Hematopoietic multipotent progenitor cell (in vitro differentiated cells): ENCODE data around the gene EPB41L1. TPM values are rescaled to one million over a fixed set of nuclear protein-coding genes. Genes with fewer than 3 reads are reported as not detected.

ENCODE experiments used
- DNase-seq, 3 donors: peaks; one replicate each; pipeline ENCODE4 v3.0.0-alpha.2; 2011 to 2015; ENCODE audit warnings: low read depth in 2 of 3, low spot score in 2 of 3
- total RNA-seq: library from RNA; depleted of rRNA; stranded (reverse); fragments of >200 nt; gene quantifications from one replicate; pipeline ENCODE4 v1.2.3, GENCODE V29; 2012

The EPB41L1 gene
- 1.3 TPM for total RNA-seq

DNA sequence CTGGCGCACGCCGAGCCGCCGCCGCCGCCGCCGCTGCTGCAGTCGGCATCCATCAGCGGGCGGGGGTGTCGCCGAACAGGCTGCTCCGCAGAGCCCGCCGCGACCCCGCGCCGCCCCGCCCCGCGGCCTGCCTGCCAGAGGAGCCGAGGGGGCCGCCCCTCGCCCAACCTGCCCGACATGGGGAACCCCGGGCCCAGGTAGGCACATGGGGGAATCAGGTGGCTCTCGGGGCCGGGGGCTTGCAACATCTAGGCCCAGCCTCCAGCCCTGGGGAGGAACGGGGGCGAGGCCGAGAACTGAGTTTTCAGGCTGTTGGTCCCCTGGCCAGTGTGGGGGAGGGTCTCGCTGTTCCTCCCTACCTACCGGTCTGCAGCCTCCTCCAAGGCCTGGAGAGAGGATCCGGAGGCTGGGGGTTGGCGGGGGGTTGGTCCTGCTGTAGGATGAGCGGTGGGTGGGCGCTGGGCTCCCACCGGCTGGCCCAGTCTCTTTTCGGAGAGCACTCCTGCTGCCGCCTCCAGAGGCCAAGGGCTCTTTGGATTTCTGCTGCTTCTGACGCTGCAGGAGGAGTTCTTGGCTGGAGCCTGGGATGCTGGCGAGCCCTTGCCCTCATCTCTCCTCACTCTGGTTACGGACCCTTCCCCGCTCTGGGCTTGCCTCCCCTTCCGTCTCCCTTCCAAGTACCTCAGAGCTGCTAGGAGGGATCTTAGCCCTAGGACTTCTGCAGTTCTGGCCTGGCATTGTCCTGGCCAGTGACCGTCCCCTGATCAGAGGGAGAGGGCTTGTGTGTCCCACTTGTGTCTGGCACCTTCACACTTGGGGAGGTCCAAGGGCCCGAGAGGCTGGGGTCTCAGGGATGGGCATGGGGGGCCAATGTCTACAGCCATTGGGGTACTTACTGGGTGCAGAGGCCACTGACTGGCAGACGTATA, at the start of gene EPB41L1:
EPB41L1 (plus strand) TSS at position 41 of the 929 bp plus-strand sequence. CDS start 19,038 bp downstream, outside the sequence.
- no peak for DNase-seq

DNA sequence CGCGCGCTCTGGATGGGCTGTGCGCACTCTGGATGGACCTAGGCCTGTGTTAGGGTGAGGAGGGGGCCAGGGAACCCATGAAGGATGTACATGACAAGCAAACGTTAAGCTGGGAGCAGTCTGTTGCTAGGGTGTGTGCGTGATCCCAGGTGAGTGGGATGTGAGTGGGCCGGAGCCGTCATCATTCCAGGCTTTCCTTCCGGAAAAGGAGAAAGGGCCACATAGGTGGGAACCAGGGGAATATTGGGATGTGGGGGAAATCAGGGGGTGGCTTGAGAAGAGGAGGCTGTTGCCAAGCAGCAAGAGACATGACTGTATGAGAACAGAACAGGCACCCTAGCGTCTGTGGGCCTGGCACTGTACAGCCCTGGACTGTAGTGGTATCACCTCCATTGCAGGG, 49.7 kb upstream of the EPB41L1 start:
- DNase-seq: no peak

DNA sequence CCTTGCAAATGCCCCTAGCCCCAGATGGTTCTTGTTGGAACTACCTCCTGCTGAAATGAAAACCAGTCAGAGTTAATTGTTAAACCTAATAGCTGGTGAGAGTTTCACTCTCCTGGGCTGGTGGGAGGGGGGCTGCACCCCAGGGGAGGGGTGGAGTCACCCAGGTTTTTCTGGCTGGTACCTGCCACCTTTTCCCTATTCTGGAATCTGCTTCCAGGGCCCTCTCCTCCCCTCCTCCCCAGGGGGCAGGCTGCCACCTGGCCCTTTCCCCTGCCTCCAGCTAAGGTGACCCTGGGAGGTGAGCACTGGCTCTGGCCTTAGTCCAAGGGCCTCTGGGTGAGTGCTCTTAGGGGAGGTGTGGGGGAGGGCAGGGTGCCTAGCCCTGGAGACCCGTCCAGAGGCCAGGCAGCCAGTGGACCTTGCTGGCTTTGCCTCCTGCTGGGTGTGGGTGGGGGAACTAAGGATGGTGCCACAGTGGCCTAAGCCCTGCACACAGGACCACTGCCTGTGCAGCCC, 48.8 kb upstream of the EPB41L1 start:
- DNase-seq: no peak

DNA sequence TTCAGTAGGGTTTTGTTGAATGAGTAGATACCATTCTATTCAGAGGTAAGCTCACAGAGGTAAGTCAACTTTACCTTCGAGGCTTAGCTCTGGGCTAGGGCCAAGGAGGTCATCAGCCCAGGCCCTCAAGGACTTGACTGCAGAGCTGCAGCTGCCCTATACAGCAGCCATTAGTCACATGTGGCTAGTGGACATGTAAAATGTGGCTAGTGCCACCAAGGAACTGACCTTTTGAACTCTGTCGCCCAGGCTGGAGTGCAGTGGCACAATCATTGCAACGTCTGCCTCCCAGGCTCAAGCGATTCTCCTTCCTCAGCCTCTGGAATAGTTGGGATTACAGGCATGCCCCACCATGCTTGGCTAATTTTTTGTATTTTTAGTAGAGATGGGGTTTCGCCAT, 47.9 kb upstream of the EPB41L1 start:
- no peak for DNase-seq

DNA sequence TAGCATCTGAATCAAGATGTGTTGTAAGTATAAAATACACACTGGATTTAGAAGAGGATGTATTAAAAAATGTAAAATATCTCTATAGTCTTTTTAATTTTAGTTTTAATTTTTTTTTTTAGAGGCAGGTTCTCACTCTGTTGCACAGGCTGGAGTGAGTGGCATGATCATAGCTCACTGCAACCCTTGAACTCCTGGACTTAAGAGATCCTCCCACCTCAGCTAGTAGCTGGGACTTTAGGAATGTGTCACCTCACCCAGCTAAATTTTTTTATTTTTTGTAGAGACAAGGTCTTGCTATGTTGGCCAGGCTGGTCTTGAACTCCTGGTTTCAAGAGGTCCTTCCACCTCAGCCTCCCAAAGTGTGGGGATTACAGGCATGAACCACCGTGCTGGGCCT, 46.7 kb upstream of the EPB41L1 start:
- no peak for DNase-seq

DNA sequence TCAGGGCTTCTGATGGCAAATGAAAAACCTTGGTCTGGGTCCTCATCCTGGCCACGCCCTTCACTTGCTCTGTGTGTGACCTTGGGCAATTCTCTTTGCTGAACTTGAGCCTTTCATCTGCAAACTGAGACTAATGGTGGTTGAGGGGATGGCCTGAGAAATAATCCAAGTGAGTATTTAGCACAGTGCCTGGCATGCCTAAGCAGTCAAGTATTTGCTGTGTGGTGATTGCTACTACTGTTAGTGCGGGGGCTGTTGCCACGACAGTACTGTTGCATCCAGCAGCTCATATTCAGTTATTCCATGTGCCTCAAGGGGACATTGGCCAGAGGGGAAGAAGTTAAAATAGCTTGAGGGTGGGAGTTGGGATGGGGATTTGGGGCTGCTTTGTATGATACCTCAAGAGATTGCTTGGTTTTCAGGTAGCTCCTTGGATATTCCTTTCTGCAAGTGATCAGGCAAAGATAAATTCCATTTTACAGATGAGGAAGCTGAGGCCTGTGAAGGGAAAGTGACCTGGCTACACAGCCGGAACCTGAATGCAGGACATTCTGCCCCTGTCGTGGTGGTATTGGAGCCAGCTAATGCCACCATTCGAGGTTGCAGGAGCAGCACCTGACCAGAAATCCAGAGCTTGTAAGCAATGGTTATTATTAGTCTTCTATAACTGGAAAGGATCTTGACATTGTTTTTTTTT, 45.1 kb upstream of the EPB41L1 start:
- no peak for DNase-seq

DNA sequence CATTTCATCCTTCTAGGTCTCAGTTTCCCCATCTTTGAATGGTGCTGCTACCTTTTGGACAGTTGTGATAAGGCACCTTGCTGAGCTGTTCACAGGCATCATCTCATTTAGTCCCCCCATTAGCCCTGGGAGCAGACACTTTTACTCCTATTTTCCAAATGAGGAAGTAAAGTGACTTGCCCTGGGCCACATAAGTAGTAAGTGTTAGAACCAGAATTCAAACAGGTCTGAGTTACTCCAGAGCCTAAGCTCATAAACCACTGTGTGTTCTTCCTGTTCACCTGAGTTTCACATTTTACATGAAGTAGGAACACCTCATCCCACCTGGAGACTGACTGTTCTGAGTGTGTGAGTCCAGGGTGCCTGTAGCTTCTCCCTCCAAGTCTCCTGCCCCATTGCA, 43.5 kb upstream of the EPB41L1 start:
- DNase-seq: no peak

DNA sequence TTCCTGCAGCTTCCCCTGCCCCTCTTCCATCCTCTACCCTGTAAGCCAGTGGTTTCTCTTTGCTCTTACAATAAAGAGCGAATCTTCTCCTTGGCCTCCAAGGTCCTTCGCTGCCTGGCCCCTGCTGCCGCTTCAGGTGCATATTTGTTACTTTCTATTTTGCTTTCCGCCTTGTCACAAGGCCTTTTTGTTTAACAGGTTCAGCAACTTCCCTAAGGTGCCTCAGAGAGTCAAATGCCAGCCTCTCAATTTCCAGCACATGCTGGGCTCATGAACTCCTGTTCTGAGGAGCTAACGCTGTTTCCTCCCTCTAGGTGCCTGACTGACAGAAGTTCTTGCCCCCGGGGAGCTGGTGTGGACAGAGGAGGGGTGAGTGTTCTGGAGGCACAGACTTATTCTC, 42.4 kb upstream of the EPB41L1 start:
- no peak for DNase-seq

DNA sequence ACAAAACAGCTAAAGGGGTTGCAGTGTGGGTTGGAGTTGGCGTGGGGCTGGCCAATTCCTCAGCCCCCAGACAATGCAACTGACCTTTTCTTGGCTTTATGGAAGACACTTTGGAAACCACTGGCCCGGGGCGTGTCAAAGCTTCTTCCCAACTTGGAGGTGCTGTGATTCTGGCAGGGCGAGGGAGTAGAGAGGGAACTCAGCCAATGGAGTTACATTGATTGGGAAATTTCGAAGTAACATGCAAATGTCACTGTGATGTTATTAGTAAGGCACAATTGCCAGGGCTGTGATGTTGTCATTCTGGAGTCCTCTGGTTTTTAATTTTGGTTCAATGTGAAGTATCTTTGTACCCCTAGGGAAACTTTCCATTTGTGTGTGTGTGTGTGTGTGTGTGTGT, 41.5 kb upstream of the EPB41L1 start:
- DNase-seq: no peak

DNA sequence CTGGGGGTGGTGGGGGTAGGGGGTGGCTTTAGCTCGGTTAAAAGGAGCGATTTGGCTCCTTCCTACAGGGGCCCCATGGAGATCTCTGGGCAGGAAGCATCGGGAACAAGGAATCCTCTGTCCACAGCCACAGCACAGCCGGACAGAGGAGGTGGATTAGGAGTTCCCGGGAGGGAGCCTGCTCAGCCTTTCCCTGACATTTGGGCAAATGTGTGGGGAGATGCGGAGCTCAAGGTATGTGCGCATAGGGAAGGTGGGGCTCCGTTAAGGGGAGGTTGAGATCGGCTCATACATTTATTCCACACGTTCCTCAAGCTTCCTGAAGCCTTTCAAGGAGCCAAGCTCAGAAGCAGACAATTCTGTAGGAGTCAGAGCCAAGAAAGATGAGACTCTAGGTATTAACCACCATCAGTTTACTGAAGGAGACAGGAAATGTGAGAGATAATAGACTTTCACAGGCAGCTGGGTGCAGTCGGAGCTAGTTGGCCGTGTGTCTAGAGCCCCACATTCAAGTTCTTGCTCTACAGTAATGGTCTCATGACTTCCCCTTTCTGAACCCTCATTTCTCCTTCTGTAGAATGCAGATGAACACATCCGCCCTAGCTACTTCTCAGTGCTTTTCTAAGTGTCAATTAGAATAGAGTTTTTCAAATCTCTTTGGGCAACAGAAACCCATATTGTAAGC, 40.8 kb upstream of the EPB41L1 start:
- DNase-seq: peak in 2 of 3 donors; percentile 15 to 53

DNA sequence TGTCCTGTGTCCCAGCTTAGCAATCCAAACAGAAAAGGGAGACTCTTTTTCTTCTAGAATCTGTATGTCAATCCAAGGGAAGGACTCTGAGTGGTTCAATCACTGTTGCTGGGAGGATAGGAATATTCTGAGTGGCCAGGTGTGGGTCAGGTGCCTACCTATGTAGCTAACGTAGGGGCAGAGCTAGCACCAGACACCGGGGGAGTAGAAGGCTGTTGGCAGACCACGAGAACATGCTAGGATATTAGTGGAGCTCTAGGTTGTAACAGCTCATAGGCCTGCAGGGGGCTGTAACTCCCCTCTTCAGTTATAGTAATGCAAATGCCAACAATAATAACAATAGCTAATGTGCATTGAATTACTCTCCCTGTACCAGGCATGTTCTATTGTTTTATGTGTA, 39.8 kb upstream of the EPB41L1 start:
- DNase-seq: no peak

DNA sequence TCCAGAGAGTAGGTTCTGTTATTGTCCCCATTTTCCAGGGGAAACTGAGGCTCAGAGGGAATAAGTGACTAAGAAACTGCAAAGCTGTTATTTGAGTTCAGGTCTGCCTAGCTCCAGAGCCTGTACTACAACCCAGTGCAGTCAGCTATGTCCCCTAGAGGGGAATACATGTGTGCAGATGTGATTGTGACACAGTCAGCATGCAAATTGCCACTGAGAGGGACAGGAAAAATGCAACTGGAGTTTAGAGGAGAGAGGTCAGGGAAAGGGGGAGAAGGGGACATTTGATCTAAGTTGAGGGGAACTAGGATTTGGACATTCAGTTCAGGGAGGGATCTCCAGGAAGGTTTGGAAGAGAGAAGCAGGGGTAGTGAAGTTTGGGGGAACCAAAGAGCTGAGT, 38.6 kb upstream of the EPB41L1 start:
- DNase-seq: no peak

DNA sequence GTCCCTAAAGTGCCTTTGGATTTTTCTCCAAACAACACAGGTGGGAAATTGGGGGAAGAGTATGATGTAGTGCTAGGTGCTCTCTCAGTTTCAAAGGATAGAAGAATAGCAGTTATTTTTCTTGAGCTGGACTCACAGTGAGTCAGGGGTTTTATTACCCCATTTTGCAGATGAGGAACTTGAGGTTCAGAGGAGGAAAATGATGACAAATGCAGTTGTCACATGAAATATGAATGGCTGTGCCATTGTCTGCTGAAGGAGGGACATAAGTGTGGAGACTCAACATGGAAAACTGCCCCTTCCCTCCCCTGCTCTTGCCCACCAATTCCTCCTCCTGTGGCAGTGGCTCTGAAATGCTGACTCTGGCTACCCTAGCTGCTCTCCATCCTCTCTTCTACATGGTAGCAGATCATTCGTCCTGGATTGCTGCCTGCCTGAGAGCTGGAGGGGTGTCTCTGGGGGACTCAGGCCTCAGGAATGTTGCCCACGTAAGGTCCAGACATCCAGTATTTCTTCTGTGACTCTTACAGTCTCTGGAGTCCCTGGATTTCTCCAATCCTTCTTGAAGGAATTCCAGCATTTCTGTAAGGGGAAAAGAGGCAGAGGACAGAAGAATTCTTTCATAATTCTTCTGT, 37.6 kb upstream of the EPB41L1 start:
- no peak for DNase-seq

DNA sequence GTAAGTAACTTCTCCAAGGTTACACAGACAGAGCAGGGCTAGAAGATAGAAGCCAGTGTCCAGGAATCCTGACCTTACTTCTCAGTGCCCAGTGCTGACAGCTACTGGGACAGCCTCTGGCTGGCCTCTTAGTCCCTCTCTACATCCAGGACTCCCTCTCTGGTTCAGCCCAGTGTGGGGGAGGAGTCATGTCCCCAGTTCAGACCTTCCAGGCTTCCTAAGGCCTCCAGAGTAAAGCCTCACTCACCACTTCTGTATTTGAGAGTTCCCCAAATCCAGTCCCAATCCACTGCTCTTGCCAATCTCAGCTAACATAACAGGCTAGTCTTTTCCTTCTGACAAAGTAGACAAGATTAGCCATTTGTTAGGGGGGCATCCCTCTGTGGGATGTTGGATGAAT, 36.9 kb upstream of the EPB41L1 start:
- no peak for DNase-seq

DNA sequence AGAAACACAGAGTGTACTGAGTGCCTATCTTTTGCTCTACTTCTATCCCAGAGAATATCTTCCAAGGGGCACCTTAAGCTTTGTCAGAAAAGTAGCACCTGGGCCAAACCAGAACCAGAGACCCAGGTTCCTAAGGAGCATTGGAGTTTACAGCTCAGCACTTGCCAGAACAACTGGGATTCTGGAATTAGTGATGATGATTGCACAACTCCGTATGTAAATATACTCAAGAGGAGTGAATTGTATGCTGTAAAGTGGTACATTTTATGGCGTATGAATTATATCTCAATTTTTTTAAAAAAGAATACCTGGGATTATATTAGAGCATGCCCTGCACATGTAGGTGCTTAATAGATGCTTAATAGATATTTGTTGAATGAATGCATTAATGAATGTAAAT, 36.2 kb upstream of the EPB41L1 start:
- DNase-seq: no peak

DNA sequence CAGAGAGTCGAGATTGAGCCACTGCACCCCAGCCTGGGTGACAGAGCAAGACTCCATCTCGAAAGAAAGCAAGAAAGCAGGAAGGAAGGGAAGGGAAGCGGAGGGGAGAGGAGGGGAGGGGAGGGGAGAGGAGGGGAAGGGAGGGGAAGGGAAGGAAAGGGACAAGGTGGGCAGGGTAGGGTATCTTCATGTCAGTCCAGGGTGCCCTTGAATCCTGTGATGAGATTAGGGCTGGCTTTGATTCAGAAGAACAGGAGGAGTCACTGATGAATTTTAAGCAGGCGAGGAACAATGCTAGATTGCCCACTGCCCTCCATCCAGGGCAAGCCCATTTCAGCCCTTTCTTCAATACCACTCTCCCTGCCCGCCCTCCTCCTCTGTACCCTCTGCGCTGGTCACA, 35.0 kb upstream of the EPB41L1 start:
- DNase-seq: no peak

DNA sequence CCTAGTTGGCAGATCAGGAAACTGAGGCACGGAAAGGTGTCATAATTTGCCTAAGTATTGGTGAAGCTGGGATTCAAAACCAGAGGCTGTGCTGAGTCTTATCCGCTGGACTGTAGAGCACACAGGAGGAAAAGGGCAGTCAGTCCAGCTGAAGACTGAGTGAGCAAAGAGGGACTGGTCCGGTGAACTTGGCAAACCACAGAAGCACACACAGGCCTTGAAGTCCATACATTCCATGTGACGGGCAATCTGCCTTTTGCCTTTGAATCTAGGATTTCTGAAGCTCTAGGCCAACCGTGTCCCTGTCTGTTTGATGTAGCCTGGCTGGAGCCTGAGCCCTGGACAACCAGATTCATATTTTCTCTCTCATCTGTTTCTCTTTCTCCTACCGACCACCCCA, 34.3 kb upstream of the EPB41L1 start:
- no peak for DNase-seq

DNA sequence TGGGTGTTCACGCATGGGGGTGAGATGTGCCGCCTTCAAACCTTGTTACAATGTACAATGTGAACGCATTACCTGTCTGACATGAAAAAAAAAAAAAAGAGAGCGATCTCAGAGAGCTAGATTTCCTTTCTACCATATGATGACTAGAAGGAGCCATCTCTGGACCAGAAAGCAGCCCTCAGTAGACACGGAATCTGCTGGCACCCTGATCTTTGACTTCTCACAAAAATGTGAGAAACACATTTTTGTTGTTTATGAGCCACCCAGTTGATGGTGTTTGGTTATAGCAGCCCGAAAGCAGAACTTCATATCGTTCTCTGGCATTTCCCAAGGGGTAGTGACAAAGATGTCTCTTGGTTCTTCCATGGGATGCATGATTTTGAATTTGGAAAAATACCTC, 33.5 kb upstream of the EPB41L1 start:
- DNase-seq: no peak

DNA sequence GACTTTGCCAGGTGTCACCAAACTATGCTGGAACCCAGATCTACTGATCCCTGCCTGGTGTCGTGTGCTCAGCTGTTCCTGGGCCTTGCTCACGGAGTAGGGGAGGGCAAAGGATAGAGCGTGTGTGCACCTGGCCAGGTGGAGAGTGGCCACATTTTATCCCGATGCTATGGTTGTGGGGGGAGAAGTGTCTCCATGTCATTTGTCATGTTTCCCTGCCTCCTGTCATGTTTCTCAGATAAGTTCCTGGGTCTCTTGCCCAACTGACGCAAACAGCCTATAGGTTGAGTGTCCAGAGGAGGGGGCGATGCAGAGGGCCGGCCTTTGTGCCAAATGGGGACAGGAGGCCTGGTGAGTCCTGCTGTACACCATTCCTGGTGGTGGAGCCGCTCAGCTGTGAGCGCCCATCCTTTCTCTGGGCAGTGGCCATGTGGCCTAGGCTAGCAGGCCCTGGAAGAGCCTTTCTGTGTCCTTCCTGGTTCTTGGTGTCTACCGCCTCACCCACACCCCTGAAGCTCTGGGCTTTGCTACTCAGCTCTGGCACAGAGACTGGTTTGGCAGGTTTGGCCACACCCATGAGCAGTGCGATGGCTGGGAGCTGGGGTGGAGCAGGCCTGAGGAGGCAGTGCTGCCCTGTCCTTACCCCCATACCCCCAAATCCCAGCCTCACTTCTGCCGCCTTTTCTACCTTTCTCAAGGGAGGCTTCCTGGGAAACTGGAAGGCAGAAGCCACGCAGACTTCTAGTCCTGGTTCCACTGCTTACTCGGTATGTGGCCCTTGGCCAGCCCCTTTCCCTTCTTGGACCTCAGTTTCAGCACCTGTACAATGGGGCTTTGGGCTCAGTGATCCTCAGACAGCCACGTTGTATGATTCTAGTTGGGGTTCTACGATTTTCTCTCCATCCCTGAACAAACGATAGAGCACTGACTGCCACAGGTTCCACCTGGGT, 32.3 kb upstream of the EPB41L1 start:
- DNase-seq: no peak

DNA sequence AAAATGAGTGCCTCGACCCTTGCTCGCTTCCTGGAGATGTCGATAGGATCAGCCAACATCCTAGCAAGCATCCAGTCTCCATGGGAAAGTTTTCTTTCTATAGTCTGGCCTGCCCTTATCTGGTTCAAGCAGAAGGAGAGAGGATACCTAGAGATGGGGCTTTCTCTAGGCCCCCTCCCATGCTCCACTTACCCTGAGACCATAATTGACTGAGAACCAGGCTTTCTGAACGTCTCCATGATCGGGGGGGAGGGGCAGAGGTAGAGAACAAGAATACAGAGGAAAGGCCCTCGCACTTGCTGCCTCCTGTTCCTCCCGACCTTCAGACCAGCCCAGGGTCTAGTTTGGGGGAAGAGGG, 31.6 kb upstream of the EPB41L1 start:
- DNase-seq: no peak
